Measurements from ENCODE around the gene RGS9. TPM values are rescaled to one million over a fixed set of nuclear protein-coding genes. Genes with fewer than 3 reads are reported as not detected.

RGS9 gene
- total RNA-seq, result 0.68 and 1.7 TPM in 2 replicates

GRCh38 chr17:65137021-65137939, at the start of gene RGS9:
Gene RGS9, plus strand, starts transcription at chr17:65137370. Its CDS starts 171 bp downstream, at chr17:65137541.

Other genes starting within 250 kb of the RGS9 start
- gene LRRC37A3, start 217.9 kb upstream of the RGS9 start, total RNA-seq, result 4.1 and 11.0 TPM in 2 replicates
- gene GNA13, start 80.6 kb upstream of the RGS9 start, total RNA-seq, result 50.9 and 91.6 TPM in 2 replicates